T-helper 2 cell treated with Interferon-gamma antibody and Interleukin-4, amounts not matched to agents 5 μg/mL and 100 μg/mL, for 36 hours (primary cell): ENCODE data around the gene INPP5D.
"Not testable (repeated sequence)": the region's sequence is repeated elsewhere in the genome, so short reads cannot be mapped to it uniquely, and the experiment has no call there.

ENCODE experiments used
- DNase-seq: peaks from one replicate; pipeline ENCODE4 v3.0.0; 2021; ENCODE audit warnings: low spot score
- H3K27ac Mint-ChIP-seq: one replicate; pipeline ENCODE4 v1.8.0; 2021; ENCODE audit warnings: mild to moderate bottlenecking, mixed read lengths
- H3K27me3 Mint-ChIP-seq: one replicate; pipeline ENCODE4 v1.8.0; 2021; ENCODE audit warnings: low read depth, mixed read lengths
- H3K36me3 Mint-ChIP-seq: one replicate; pipeline ENCODE4 v1.8.0; 2021; ENCODE audit warnings: low read depth, mixed read lengths
- H3K4me1 Mint-ChIP-seq: one replicate; pipeline ENCODE4 v1.8.0; 2021; ENCODE audit warnings: low read depth, mixed read lengths
- H3K4me3 Mint-ChIP-seq: one replicate; pipeline ENCODE4 v1.8.0; 2022; ENCODE audit warnings: mild to moderate bottlenecking, moderate library complexity, mixed read lengths
- H3K9me3 Mint-ChIP-seq: one replicate; pipeline ENCODE4 v1.8.0; 2021; ENCODE audit warnings: mixed read lengths

INPP5D gene

GRCh38 chr2:233064530-233065199, 4.5 kb downstream of the INPP5D start:
- no peak for DNase-seq
- Mint-ChIP-seq H3K9me3 (no peaks in the 10 kb centered on the region), H3K36me3 (peaks cover 69% of the 10 kb centered on the region), H3K27ac (peak overlapping the region; percentile 2), H3K4me1 (peaks cover 51% of the 10 kb centered on the region), H3K27me3 (no peaks in the 10 kb centered on the region), H3K4me3 (peak overlapping the region; percentile 11)

GRCh38 chr2:233065200-233065589, 5.1 kb downstream of the INPP5D start:
- not testable (repeated sequence) for H3K27me3 Mint-ChIP-seq

GRCh38 chr2:233065954-233066470, 5.9 kb downstream of the INPP5D start:
- no peak overlapping the region for H3K4me3 Mint-ChIP-seq
- H3K36me3 Mint-ChIP-seq, result peaks cover 78% of the 10 kb centered on the region
- peaks cover 59% of the 10 kb centered on the region for H3K4me1 Mint-ChIP-seq
- H3K27ac Mint-ChIP-seq, result no peak overlapping the region
- no peaks in the 10 kb centered on the region for H3K27me3 Mint-ChIP-seq
- no peaks in the 10 kb centered on the region for H3K9me3 Mint-ChIP-seq
- no peak for DNase-seq

More at GRCh38 chr2:233065200-233065589, 5.1 kb downstream of the INPP5D start:
- not testable (repeated sequence) for DNase-seq, H3K4me3 Mint-ChIP-seq, H3K9me3 Mint-ChIP-seq, H3K27ac Mint-ChIP-seq
- H3K4me1 Mint-ChIP-seq, result peaks cover 54% of the 10 kb centered on the region
- peaks cover 75% of the 10 kb centered on the region for H3K36me3 Mint-ChIP-seq

- H3K4me3 Mint-ChIP-seq, result no peak overlapping the region
- H3K27me3 Mint-ChIP-seq, result no peaks in the 10 kb centered on the region
- peak overlapping the region; percentile 12 for H3K27ac Mint-ChIP-seq
- H3K36me3 Mint-ChIP-seq, result peaks cover 76% of the 10 kb centered on the region
- peaks cover 5% of the 10 kb centered on the region for H3K9me3 Mint-ChIP-seq
- no peak for DNase-seq
- peaks cover 42% of the 10 kb centered on the region for H3K4me1 Mint-ChIP-seq
Observed at GRCh38 chr2:233068762-233069418, 8.7 kb downstream of the INPP5D start.

GRCh38 chr2:233072838-233073237, 12.7 kb downstream of the INPP5D start:
- Mint-ChIP-seq H3K4me3 (no peak overlapping the region), H3K4me1 (peaks cover 28% of the 10 kb centered on the region), H3K9me3 (peaks cover 5% of the 10 kb centered on the region), H3K27me3 (no peaks in the 10 kb centered on the region), H3K36me3 (peaks cover 52% of the 10 kb centered on the region), H3K27ac (no peak overlapping the region)
- DNase-seq, result no peak

- Mint-ChIP-seq H3K27ac (no peak overlapping the region), H3K36me3 (peaks cover 48% of the 10 kb centered on the region), H3K4me1 (peaks cover 28% of the 10 kb centered on the region), H3K27me3 (no peaks in the 10 kb centered on the region), H3K9me3 (peaks cover 5% of the 10 kb centered on the region), H3K4me3 (no peak overlapping the region)
- no peak for DNase-seq
Observed at GRCh38 chr2:233074106-233074505, 14.0 kb downstream of the INPP5D start.

- peaks cover 45% of the 10 kb centered on the region for H3K36me3 Mint-ChIP-seq
- no peaks in the 10 kb centered on the region for H3K27me3 Mint-ChIP-seq
- peaks cover 5% of the 10 kb centered on the region for H3K9me3 Mint-ChIP-seq
- H3K27ac Mint-ChIP-seq, result no peak overlapping the region
- H3K4me3 Mint-ChIP-seq, result no peak overlapping the region
- H3K4me1 Mint-ChIP-seq, result peaks cover 26% of the 10 kb centered on the region
- no peak for DNase-seq
Observed at GRCh38 chr2:233075141-233075965, 15.2 kb downstream of the INPP5D start.

GRCh38 chr2:233075966-233076339, 15.8 kb downstream of the INPP5D start:
- H3K27ac Mint-ChIP-seq, result no peak overlapping the region
- H3K4me3 Mint-ChIP-seq, result no peak overlapping the region

GRCh38 chr2:233076749-233077148, 16.6 kb downstream of the INPP5D start:
- Mint-ChIP-seq H3K27me3 (no peaks in the 10 kb centered on the region), H3K4me3 (no peak overlapping the region), H3K27ac (peak overlapping the region; percentile 75), H3K9me3 (peaks cover 2% of the 10 kb centered on the region), H3K36me3 (peaks cover 41% of the 10 kb centered on the region), H3K4me1 (peaks cover 34% of the 10 kb centered on the region)
- DNase-seq, result no peak

More at GRCh38 chr2:233075966-233076339, 15.8 kb downstream of the INPP5D start:
- Mint-ChIP-seq H3K4me1 (peaks cover 28% of the 10 kb centered on the region), H3K36me3 (peaks cover 43% of the 10 kb centered on the region), H3K9me3 (peaks cover 5% of the 10 kb centered on the region), H3K27me3 (no peaks in the 10 kb centered on the region)
- no peak for DNase-seq

GRCh38 chr2:233079473-233079877, 19.3 kb downstream of the INPP5D start:
- peaks cover 49% of the 10 kb centered on the region for H3K36me3 Mint-ChIP-seq
- no peak for DNase-seq
- peak overlapping the region; percentile 81 for H3K4me3 Mint-ChIP-seq
- H3K9me3 Mint-ChIP-seq, result no peaks in the 10 kb centered on the region
- H3K27me3 Mint-ChIP-seq, result no peaks in the 10 kb centered on the region
- peak overlapping the region; percentile 88 for H3K27ac Mint-ChIP-seq
- peaks cover 60% of the 10 kb centered on the region for H3K4me1 Mint-ChIP-seq

- Mint-ChIP-seq H3K9me3 (no peaks in the 10 kb centered on the region), H3K27me3 (no peaks in the 10 kb centered on the region), H3K4me3 (peak overlapping the region; percentile 81), H3K36me3 (peaks cover 52% of the 10 kb centered on the region), H3K4me1 (peaks cover 64% of the 10 kb centered on the region), H3K27ac (peak overlapping the region; percentile 90)
- DNase-seq, result no peak
Observed at GRCh38 chr2:233079953-233080835, 20.1 kb downstream of the INPP5D start.

GRCh38 chr2:233080836-233081229, 20.7 kb downstream of the INPP5D start:
- no peaks in the 10 kb centered on the region for H3K9me3 Mint-ChIP-seq

GRCh38 chr2:233081232-233081730, 21.1 kb downstream of the INPP5D start:
- peaks cover 61% of the 10 kb centered on the region for H3K36me3 Mint-ChIP-seq
- no peaks in the 10 kb centered on the region for H3K9me3 Mint-ChIP-seq

More at GRCh38 chr2:233080836-233081229, 20.7 kb downstream of the INPP5D start:
- DNase-seq, result no peak
- Mint-ChIP-seq H3K4me1 (peaks cover 70% of the 10 kb centered on the region), H3K36me3 (peaks cover 59% of the 10 kb centered on the region), H3K27ac (peak overlapping the region; percentile 90), H3K27me3 (no peaks in the 10 kb centered on the region), H3K4me3 (peak overlapping the region; percentile 81)

More at GRCh38 chr2:233081232-233081730, 21.1 kb downstream of the INPP5D start:
- Mint-ChIP-seq H3K4me1 (peaks cover 73% of the 10 kb centered on the region), H3K27ac (peak overlapping the region; percentile 90), H3K4me3 (peak overlapping the region; percentile 81), H3K27me3 (no peaks in the 10 kb centered on the region)
- DNase-seq, result peak; percentile 69
